Small intestine (tissue), 7 donors: Measurements from ENCODE around the gene TLR9. TPM values are rescaled to one million over a fixed set of nuclear protein-coding genes. Genes with fewer than 3 reads are reported as not detected.

Experiments
- DNase-seq, 2 donors: peaks; one replicate each; pipeline versions ENCODE4 v3.0.0 to v3.0.0-alpha.2; 2013
- FAIRE-seq: peaks from 2 replicates; lab custom pipeline; 2012; peaks lifted over from hg19 to GRCh38; lab: Jason Lieb, UNC
- H3K27ac ChIP-seq, 3 donors: one replicate each; pipeline ENCODE4 v1.5.1; 2013; ENCODE audit warnings: low read length in 2 of 3, mild to moderate bottlenecking in 2 of 3, control low read depth in 1 of 3, inconsistent platforms in 1 of 3, low read depth in 1 of 3, moderate library complexity in 1 of 3
- H3K27me3 ChIP-seq, 3 donors: one replicate each; pipeline ENCODE4 v1.6.1; 2013; ENCODE audit warnings: low read length in 3 of 3, inconsistent platforms in 1 of 3; ENCODE audit not compliant: control insufficient read depth in 3 of 3, insufficient read depth in 3 of 3
- H3K36me3 ChIP-seq, 3 donors: one replicate each; pipeline ENCODE4 v1.6.1; 2013; ENCODE audit warnings: low read length in 3 of 3, inconsistent platforms in 1 of 3, low read depth in 1 of 3, mild to moderate bottlenecking in 1 of 3, moderate library complexity in 1 of 3; ENCODE audit not compliant: control insufficient read depth in 3 of 3, insufficient read depth in 2 of 3
- H3K4me1 ChIP-seq, 3 donors: one replicate each; pipeline ENCODE4 v1.6.1; 2013; ENCODE audit warnings: low read length in 2 of 3, inconsistent platforms in 1 of 3, low read depth in 1 of 3, mild to moderate bottlenecking in 1 of 3, moderate library complexity in 1 of 3; ENCODE audit not compliant: control insufficient read depth in 3 of 3, insufficient read depth in 2 of 3
- H3K4me3 ChIP-seq, 3 donors: one replicate each; pipeline ENCODE4 v1.5.1; 2013; ENCODE audit warnings: low read length in 3 of 3, control low read depth in 1 of 3, inconsistent platforms in 1 of 3, low read depth in 1 of 3, mild to moderate bottlenecking in 1 of 3, moderate library complexity in 1 of 3
- H3K9me3 ChIP-seq, 2 donors: one replicate each; pipeline ENCODE4 v1.6.1; 2013; ENCODE audit warnings: low read depth in 1 of 2, low read length in 1 of 2; ENCODE audit not compliant: control insufficient read depth in 2 of 2, insufficient read depth in 1 of 2
- WGBS, 3 donors: extraction: QIAGEN DNeasy Blood & Tissue Kit; methylation state at CpG; one replicate each; pipeline ENCODE4 v1.1.7; 2013; 5-methylcytosine and 5-hydroxymethylcytosine counted together
- polyA plus RNA-seq, 4 donors: library from polyadenylated mRNA; stranded (reverse) in 3 of 4; unstranded in 1 of 4; fragments of 200-250 nt in 3 of 4; fragments of 120-200 nt in 1 of 4; gene quantifications; one replicate each; pipeline versions ENCODE4 v1.2.1 to v1.2.3, GENCODE V29; 2013
- donor health status: healthy with polysubstance abuse.
- donor health status: control.
- donor health status: control.
- donor health status: Bipolar disorder and iron deficiency.
- donor health status: healthy.

The TLR9 gene
- polyA plus RNA-seq, 4 donors, result 0.12 to 0.30 TPM; not detected in 2

DNA sequence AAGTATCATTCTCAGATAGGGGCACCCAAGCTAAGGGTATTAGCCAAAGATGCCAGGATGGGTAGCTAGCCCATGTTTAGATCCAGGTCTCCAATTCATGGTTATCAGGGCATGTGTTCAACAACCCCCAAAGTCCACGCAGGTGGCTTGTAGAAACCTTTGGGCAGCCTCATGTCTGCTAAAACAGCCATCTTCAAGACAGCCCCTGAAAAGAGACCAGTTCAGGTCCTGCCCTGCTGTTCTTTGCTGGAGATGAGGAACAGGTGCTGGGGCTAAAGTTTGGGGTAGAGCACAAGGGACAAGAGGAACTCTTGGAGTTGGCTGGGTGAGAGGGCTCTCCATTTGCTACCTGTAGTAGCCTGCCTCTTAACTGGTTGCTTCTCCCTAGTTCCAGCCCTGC, 24.7 kb upstream of the TLR9 start:
- peaks cover 0 to 2% (median 0%) of the 10 kb centered on the region in 3 donors for H3K4me1 ChIP-seq
- peaks cover 0 to 7% (median 0%) of the 10 kb centered on the region in 3 donors for H3K27me3 ChIP-seq
- no peak overlapping the region for H3K4me3 ChIP-seq
- 50 to 85% (median 70%) methylated on average over 1 of the region's 1 CpG for WGBS, 3 donors
- no peak overlapping the region for H3K27ac ChIP-seq
- FAIRE-seq (no peak), DNase-seq (no peak)
- H3K9me3 ChIP-seq, result no peaks in the 10 kb centered on the region
- H3K36me3 ChIP-seq, result peaks cover 3 to 72% (median 8%) of the 10 kb centered on the region in 3 donors

DNA sequence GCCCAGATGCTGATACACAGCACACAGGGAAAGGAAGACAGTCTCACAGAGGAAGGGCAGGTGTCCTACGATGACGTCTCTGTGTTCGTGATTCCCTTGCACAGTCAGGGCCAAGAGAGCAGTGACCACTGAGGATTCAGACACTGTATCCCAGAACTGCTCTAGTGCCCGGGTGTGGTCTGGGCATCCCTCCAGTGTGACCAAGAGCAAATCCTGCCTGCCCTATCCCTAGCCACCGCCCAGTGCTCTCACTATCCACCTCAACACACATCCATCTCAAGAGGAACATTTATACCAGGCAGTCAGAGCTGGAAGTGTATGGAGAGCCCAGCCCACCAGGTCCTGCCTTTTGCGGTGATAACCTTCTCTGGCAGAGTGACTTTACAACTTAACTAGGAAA, 24.2 kb upstream of the TLR9 start:
- FAIRE-seq (no peak), DNase-seq (no peak)
- peaks cover 3 to 68% (median 7%) of the 10 kb centered on the region in 3 donors for H3K36me3 ChIP-seq

DNA sequence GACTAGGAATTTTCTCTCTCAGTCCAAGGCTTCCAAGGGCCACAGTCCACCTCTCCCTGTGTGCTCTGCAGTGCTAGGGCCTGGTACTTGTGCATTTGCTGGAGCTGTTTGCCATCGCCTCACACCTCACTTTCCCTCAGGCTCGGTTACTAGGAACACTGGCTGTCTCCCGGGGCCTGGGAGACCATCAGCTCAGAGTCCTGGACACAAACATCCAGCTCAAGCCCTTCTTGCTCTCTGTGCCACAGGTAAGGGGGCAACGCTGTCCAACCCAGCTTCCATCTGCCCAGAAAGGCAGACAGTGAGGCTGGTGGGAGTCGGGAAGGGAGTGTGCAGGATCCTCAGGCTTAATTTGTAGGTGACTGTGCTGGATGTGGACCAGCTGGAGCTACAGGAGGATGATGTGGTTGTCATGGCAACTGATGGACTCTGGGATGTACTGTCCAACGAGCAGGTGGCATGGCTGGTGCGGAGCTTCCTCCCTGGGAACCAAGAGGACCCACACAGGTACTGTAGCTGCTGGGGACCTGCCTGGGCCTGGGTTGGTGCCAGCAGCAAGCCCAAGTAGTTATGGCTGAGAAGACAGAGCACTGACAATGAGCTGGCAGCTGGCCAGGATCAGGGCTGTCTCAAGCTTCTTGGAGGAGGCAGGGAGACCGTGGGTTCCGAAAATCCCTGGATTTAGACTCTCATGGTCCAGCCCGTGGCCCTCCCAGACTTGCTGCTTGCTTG, 23.5 kb upstream of the TLR9 start:
- H3K9me3 ChIP-seq, result no peaks in the 10 kb centered on the region
- H3K27me3 ChIP-seq, result peaks cover 0 to 11% (median 0%) of the 10 kb centered on the region in 3 donors
- DNase-seq (no peak), FAIRE-seq (no peak)
- H3K4me1 ChIP-seq, result peaks cover 0 to 7% (median 0%) of the 10 kb centered on the region in 3 donors
- H3K4me3 ChIP-seq, result no peak overlapping the region
- WGBS, 3 donors, result 64 to 70% (median 70%) methylated on average over 10 of the region's 10 CpGs
- no peak overlapping the region for H3K27ac ChIP-seq
- peaks cover 3 to 62% (median 6%) of the 10 kb centered on the region in 3 donors for H3K36me3 ChIP-seq

More for the DNA sequence above, 24.2 kb upstream of the TLR9 start:
- H3K4me1 ChIP-seq, result peaks cover 0 to 7% (median 0%) of the 10 kb centered on the region in 3 donors
- H3K27me3 ChIP-seq, result peaks cover 0 to 10% (median 0%) of the 10 kb centered on the region in 3 donors
- no peak overlapping the region for H3K4me3 ChIP-seq
- no peaks in the 10 kb centered on the region for H3K9me3 ChIP-seq
- H3K27ac ChIP-seq, result no peak overlapping the region
- 75 to 87% (median 82%) methylated on average over 6 of the region's 6 CpGs for WGBS, 3 donors

DNA sequence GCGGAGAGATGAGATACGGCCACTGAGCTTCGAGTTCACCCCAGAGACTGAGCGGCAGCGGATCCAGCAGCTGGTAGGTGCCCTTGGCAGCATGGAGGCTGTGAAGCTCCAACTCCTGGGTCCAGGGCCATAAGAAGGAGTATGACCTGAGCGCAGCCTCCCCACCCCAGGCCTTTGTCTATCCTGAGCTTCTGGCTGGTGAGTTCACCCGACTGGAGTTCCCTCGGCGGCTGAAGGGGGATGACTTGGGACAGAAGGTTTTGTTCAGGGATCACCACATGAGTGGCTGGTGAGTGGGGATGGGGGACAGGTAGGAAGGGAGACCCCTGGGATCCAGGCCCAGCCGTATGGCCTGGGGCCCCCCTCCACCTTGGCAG, 22.7 kb upstream of the TLR9 start:
- FAIRE-seq (no peak), DNase-seq (no peak)
- Histone ChIP-seq H3K27me3 (peaks cover 0 to 14% (median 0%) of the 10 kb centered on the region in 3 donors), H3K27ac (no peak overlapping the region), H3K9me3 (peaks cover 0 to 4% of the 10 kb centered on the region in 2 donors), H3K4me3 (no peak overlapping the region), H3K36me3 (peaks cover 0 to 54% (median 3%) of the 10 kb centered on the region in 3 donors), H3K4me1 (peaks cover 0 to 7% (median 0%) of the 10 kb centered on the region in 3 donors)
- 92 to 94% (median 94%) methylated on average over 10 of the region's 10 CpGs for WGBS, 3 donors

DNA sequence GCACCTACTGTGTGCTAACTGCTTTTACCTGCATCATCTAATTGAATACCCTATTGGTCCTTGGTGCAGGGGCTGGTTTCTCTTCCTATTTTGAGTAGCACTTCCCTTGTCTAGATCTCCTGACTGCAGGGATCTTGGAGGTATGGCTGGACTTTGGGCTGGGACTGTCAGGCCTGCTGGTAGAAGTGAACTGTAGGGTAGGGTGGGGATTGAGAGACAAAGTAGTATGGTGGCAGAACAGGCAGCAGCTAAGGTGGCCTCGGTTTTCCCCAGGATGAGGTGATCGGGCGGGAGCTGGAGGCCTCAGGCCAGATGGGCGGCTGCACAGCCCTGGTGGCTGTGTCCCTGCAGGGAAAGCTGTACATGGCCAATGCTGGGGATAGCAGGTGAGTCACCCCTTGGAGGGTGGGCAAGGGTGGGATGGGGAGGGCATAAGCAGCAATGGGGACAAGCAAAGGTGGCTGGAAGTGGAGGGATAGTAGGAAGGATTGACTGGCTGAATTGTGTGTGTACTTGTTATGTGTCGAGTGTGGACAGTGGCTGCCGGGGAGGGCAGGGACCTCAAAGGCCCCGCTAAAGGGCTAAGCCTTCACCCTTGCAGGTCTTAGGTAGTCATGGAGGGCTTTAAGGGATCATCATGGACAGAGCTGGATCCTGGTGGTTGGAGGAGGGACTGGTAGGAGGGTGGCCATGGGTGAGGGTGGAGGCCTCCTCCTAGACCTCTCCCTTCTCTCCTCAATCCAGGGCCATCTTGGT, 22.1 kb upstream of the TLR9 start:
- peaks cover 0 to 49% (median 3%) of the 10 kb centered on the region in 3 donors for H3K36me3 ChIP-seq
- peaks cover 0 to 4% of the 10 kb centered on the region in 2 donors for H3K9me3 ChIP-seq
- FAIRE-seq, result no peak
- DNase-seq, result no peak
- H3K27ac ChIP-seq, result no peak overlapping the region
- H3K4me3 ChIP-seq, result no peak overlapping the region
- H3K27me3 ChIP-seq, result peaks cover 0 to 14% (median 0%) of the 10 kb centered on the region in 3 donors
- peaks cover 0 to 7% (median 0%) of the 10 kb centered on the region in 3 donors for H3K4me1 ChIP-seq
- 91 to 95% (median 92%) methylated on average over 7 of the region's 7 CpGs for WGBS, 3 donors

DNA sequence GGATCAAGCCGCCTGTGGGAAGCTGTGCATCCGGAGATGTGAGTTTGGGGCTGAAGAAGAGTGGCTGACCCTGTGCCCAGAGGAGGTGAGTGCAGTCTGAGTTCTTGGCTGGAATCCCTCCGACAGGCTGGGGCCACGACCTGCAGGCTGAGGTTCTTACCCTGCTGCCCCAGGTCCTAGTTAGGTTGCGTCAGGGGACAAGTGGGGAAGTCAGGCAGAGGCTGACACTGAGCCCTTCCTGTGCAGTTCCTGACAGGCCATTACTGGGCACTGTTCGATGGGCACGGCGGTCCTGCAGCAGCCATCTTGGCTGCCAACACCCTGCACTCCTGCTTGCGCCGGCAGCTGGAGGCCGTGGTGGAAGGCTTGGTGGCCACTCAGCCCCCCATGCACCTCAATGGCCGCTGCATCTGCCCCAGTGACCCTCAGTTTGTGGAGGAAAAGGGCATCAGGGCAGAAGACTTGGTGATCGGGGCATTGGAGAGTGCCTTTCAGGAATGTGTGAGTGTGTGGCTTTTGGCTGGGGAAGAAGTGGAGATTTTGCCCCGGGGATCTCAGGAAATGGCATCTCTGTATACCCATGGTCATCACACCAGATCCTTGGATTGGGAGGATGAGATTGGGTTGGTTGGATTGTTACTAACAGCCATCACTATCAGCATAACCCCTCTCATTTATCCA, 21.4 kb upstream of the TLR9 start:
- no peak for FAIRE-seq
- WGBS, 3 donors, result 77 to 85% (median 83%) methylated on average over 14 of the region's 14 CpGs
- H3K4me1 ChIP-seq, result peaks cover 0 to 7% (median 0%) of the 10 kb centered on the region in 3 donors
- no peak for DNase-seq
- peaks cover 0 to 14% (median 0%) of the 10 kb centered on the region in 3 donors for H3K27me3 ChIP-seq
- H3K27ac ChIP-seq, result peak overlapping the region in 2 of 3 donors; percentile 18 to 72
- H3K4me3 ChIP-seq, result no peak overlapping the region
- H3K9me3 ChIP-seq, result peaks cover 0 to 4% of the 10 kb centered on the region in 2 donors
- H3K36me3 ChIP-seq, result peaks cover 0 to 44% (median 3%) of the 10 kb centered on the region in 3 donors

DNA sequence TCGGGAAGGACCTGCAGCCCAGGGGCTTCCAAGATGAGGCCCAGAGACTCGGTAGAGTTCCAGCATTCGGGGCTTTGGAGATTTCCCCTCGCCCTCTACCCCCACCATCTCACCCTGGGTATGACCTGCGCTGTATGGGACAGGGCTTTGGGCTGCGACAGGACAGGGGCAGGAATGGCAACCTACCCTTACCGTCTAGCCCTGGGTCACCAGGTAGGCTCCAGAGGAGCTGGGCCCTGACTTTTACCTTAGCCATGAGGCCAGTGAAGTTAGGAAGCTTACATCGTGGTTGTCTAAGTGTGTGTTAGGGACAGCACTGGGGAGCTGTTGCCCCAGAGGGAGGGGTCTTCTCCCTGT, 20.8 kb upstream of the TLR9 start:
- 39 to 49% (median 39%) methylated on average over 8 of the region's 8 CpGs for WGBS, 3 donors
- peaks cover 0 to 39% (median 1%) of the 10 kb centered on the region in 3 donors for H3K36me3 ChIP-seq
- peaks cover 0 to 7% (median 0%) of the 10 kb centered on the region in 3 donors for H3K4me1 ChIP-seq
- H3K9me3 ChIP-seq, result peaks cover 0 to 4% of the 10 kb centered on the region in 2 donors
- DNase-seq (no peak), FAIRE-seq (no peak)
- H3K27ac ChIP-seq, result peak overlapping the region in 2 of 3 donors; percentile 72 to 91
- H3K4me3 ChIP-seq, result peak overlapping the region in 2 of 3 donors; percentile 49 to 58
- peaks cover 0 to 14% (median 0%) of the 10 kb centered on the region in 3 donors for H3K27me3 ChIP-seq
